ENCODE results near the gene GLT8D2.

Gene GLT8D2

GRCh38 chr12:103997286-103997900, 52.6 kb downstream of the GLT8D2 start:
- no peak for DNase-seq

- DNase-seq, result no peak
Observed at GRCh38 chr12:103996595-103996994, 53.4 kb downstream of the GLT8D2 start.

- DNase-seq, result no peak
Observed at GRCh38 chr12:103994235-103994634, 55.8 kb downstream of the GLT8D2 start.

- peak; percentile 39 for DNase-seq
Observed at GRCh38 chr12:103986829-103987228, 63.2 kb downstream of the GLT8D2 start.

GRCh38 chr12:103978384-103978982, 71.5 kb downstream of the GLT8D2 start:
- DNase-seq, result no peak

- DNase-seq, result no peak
Observed at GRCh38 chr12:103975368-103975767, 74.6 kb downstream of the GLT8D2 start.

GRCh38 chr12:103973909-103974308, 76.1 kb downstream of the GLT8D2 start:
- no peak for DNase-seq

GRCh38 chr12:103969391-103969790, 80.6 kb downstream of the GLT8D2 start:
- DNase-seq, result peak; percentile 7

GRCh38 chr12:103966736-103967135, 83.3 kb downstream of the GLT8D2 start:
- no peak for DNase-seq

- DNase-seq, result peak; percentile 91
Observed at GRCh38 chr12:103965590-103966504, 84.1 kb downstream of the GLT8D2 start, which contains the start of gene TDG. TDG (plus strand) TSS chr12:103965872; CDS start chr12:103966038, 166 bp downstream.

- no peak for DNase-seq
Observed at GRCh38 chr12:103965255-103965589, 84.8 kb downstream of the GLT8D2 start.

GRCh38 chr12:103964805-103965204, 85.2 kb downstream of the GLT8D2 start:
- no peak for DNase-seq

- no peak for DNase-seq
Observed at GRCh38 chr12:103962493-103962892, 87.5 kb downstream of the GLT8D2 start.

- no peak for DNase-seq
Observed at GRCh38 chr12:103960616-103961227, 89.3 kb downstream of the GLT8D2 start.

GRCh38 chr12:103958621-103959020, 91.4 kb downstream of the GLT8D2 start:
- DNase-seq, result no peak

- DNase-seq, result no peak
Observed at GRCh38 chr12:103957865-103958388, 92.1 kb downstream of the GLT8D2 start.

GRCh38 chr12:103956509-103957027, 93.4 kb downstream of the GLT8D2 start:
- no peak for DNase-seq

- DNase-seq, result no peak
Observed at GRCh38 chr12:103955811-103956508, 94.0 kb downstream of the GLT8D2 start.

- no peak for DNase-seq
Observed at GRCh38 chr12:103952497-103952896, 97.5 kb downstream of the GLT8D2 start.

GRCh38 chr12:103948746-103949406, 101.1 kb downstream of the GLT8D2 start:
- no peak for DNase-seq

- DNase-seq, result no peak
Observed at GRCh38 chr12:103947871-103948555, 102.0 kb downstream of the GLT8D2 start.
